Measurements from ENCODE around the gene IFT27.

Gene IFT27

GRCh38 chr22:36775964-36776669 is at the start of gene IFT27:
IFT27 (minus strand) TSS chr22:36776119; CDS start chr22:36775707, 412 bp downstream.
- DNase-seq, result peak; percentile 99

GRCh38 chr22:36824655-36825054 is 48.7 kb upstream of the IFT27 start:
- DNase-seq, result no peak

GRCh38 chr22:36823186-36823839 is 47.4 kb upstream of the IFT27 start:
- no peak for DNase-seq

GRCh38 chr22:36822581-36822980 is 46.7 kb upstream of the IFT27 start:
- DNase-seq, result no peak

GRCh38 chr22:36819112-36819511 is 43.2 kb upstream of the IFT27 start:
- DNase-seq, result no peak

GRCh38 chr22:36818010-36818642 is 42.2 kb upstream of the IFT27 start:
- no peak for DNase-seq

- DNase-seq, result no peak
These were observed 41.6 kb upstream of the IFT27 start for GRCh38 chr22:36817525-36817848.

- DNase-seq, result no peak
These were observed 41.0 kb upstream of the IFT27 start, which contains the start of gene PVALB for GRCh38 chr22:36816636-36817524. PVALB (minus strand) TSS chr22:36817035; CDS start chr22:36817005, 30 bp downstream.

GRCh38 chr22:36816339-36816635 is 40.4 kb upstream of the IFT27 start:
- no peak for DNase-seq

GRCh38 chr22:36815558-36816338 is 39.8 kb upstream of the IFT27 start:
- no peak for DNase-seq

GRCh38 chr22:36814801-36815200 is 38.9 kb upstream of the IFT27 start:
- DNase-seq, result no peak

- DNase-seq, result no peak
These were observed 35.3 kb upstream of the IFT27 start for GRCh38 chr22:36811094-36811800.

GRCh38 chr22:36809351-36809750 is 33.4 kb upstream of the IFT27 start:
- no peak for DNase-seq

GRCh38 chr22:36808721-36809344 is 32.9 kb upstream of the IFT27 start:
- DNase-seq, result no peak

GRCh38 chr22:36807627-36808026 is 31.7 kb upstream of the IFT27 start:
- DNase-seq, result no peak

- DNase-seq, result no peak
These were observed 30.9 kb upstream of the IFT27 start for GRCh38 chr22:36806835-36807234.

GRCh38 chr22:36803358-36803757 is 27.4 kb upstream of the IFT27 start:
- DNase-seq, result no peak

- DNase-seq, result no peak
These were observed 22.8 kb upstream of the IFT27 start for GRCh38 chr22:36798674-36799066.

GRCh38 chr22:36797911-36798673 is 22.2 kb upstream of the IFT27 start:
- DNase-seq, result no peak

- no peak for DNase-seq
These were observed 21.5 kb upstream of the IFT27 start for GRCh38 chr22:36797374-36797773.

Data from CD4-positive, alpha-beta T cell treated with Interleukin-12 subunit alpha and Interleukin-12 subunit beta, for 1 hour (primary cell).